ENCODE measurements around the gene BRD7.

DNA sequence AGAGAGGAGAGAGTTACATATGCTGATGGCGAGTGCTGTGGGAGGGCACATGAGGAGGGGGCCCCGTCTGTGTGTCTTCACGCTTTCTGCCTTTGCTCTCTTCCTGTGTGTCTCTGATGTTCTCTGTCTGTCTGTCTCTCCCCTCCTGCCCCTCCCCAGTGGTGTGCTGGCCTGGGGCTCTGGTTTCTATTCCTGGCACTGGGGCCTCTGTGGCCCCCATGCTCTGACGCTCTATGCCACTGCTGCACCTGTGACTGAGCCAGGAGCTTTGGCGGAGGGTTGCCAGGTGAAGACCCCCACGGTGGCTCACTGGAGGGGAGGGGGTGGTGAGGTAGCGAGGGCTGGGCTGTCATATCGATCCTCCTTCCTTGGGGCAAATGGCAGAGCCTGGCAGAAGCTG lies 24.6 kb upstream of the BRD7 start:
- TF ChIP-seq POLR2A (IDR thresholded peaks at IDR 0.05) = no peak
- TF ChIP-seq, protein P1, sequence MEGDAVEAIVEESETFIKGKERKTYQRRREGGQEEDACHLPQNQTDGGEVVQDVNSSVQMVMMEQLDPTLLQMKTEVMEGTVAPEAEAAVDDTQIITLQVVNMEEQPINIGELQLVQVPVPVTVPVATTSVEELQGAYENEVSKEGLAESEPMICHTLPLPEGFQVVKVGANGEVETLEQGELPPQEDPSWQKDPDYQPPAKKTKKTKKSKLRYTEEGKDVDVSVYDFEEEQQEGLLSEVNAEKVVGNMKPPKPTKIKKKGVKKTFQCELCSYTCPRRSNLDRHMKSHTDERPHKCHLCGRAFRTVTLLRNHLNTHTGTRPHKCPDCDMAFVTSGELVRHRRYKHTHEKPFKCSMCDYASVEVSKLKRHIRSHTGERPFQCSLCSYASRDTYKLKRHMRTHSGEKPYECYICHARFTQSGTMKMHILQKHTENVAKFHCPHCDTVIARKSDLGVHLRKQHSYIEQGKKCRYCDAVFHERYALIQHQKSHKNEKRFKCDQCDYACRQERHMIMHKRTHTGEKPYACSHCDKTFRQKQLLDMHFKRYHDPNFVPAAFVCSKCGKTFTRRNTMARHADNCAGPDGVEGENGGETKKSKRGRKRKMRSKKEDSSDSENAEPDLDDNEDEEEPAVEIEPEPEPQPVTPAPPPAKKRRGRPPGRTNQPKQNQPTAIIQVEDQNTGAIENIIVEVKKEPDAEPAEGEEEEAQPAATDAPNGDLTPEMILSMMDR (IDR thresholded peaks at IDR 0.05 in 8 of 11, conservative IDR thresholded peaks at IDR 0.05 in 3 of 11) = no peak
